ENCODE results near the gene PLA2G4E. TPM values are rescaled to one million over a fixed set of nuclear protein-coding genes. Genes with fewer than 3 reads are reported as not detected.
A peak's percentile ranks its signal among the peaks of the same experiment; 100 is the strongest.

The PLA2G4E gene
- total and polyA plus RNA-seq, 9 of the 15 experiments (the other 6 are each of a cell fraction or from before 2014, with no cell fraction given): 0.03 TPM; not detected in 8

GRCh38 chr15:41972253-41973242 lies 48.3 kb downstream of the PLA2G4E start, which contains the start of gene EHD4 (continued):
- no peak for TF ChIP-seq ZKSCAN3 (CRISPR knock-in tag; IDR thresholded peaks at IDR 0.05)
- peak in 1 of 2 experiments; percentile 74; a peak in 2 of 4 replicates for TF ChIP-seq MAZ (CRISPR knock-in tag; conservative IDR thresholded peaks at IDR 0.05 in 1 of 2, IDR thresholded peaks at IDR 0.05 in 1 of 2)
- no peak for TF ChIP-seq NUFIP1 (IDR thresholded peaks at IDR 0.05; ENCODE audit: partially characterized antibody)
- no peak for TF ChIP-seq USF2 (CRISPR knock-in tag; IDR thresholded peaks at IDR 0.05)
- TF ChIP-seq MLX (CRISPR knock-in tag; conservative IDR thresholded peaks at IDR 0.05): no peak
- TF ChIP-seq XRCC5 (IDR thresholded peaks at IDR 0.05; ENCODE audit: low read depth, low read length): no peak
- TF ChIP-seq ESRRA (IDR thresholded peaks at IDR 0.05; ENCODE audit: borderline replicate concordance, low read depth): no peak
- no peak for TF ChIP-seq ARID2 (IDR thresholded peaks at IDR 0.05)
- peak; percentile 60; the same call in 1 of the 2 replicates for TF ChIP-seq POLR2AphosphoS5 (IDR thresholded peaks at IDR 0.05; ENCODE audit: control insufficient read depth, insufficient read depth, low read depth, low read length)
- TF ChIP-seq MCM3 (IDR thresholded peaks at IDR 0.05): no peak
- 0 out of 2 replicates have a peak, but pooled peaks have one; percentile 24 for TF ChIP-seq DPF2 (IDR thresholded peaks at IDR 0.05)
- TF ChIP-seq ZNF639 (CRISPR knock-in tag; conservative IDR thresholded peaks at IDR 0.05 in 1 of 2, IDR thresholded peaks at IDR 0.05 in 1 of 2): peak in 1 of 2 experiments; percentile 63; a peak in 1 of 4 replicates
- peak; percentile 80; the same call in 1 of the 2 replicates for TF ChIP-seq SP1 (CRISPR knock-in tag; IDR thresholded peaks at IDR 0.05)
- TF ChIP-seq RBM34 (IDR thresholded peaks at IDR 0.05; ENCODE audit: borderline replicate concordance, insufficient read depth, low read length): no peak
- TF ChIP-seq, protein P1, sequence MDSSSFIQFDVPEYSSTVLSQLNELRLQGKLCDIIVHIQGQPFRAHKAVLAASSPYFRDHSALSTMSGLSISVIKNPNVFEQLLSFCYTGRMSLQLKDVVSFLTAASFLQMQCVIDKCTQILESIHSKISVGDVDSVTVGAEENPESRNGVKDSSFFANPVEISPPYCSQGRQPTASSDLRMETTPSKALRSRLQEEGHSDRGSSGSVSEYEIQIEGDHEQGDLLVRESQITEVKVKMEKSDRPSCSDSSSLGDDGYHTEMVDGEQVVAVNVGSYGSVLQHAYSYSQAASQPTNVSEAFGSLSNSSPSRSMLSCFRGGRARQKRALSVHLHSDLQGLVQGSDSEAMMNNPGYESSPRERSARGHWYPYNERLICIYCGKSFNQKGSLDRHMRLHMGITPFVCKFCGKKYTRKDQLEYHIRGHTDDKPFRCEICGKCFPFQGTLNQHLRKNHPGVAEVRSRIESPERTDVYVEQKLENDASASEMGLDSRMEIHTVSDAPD (CRISPR knock-in tag; IDR thresholded peaks at IDR 0.05): no peak
- TF ChIP-seq SREBF2 (CRISPR knock-in tag; IDR thresholded peaks at IDR 0.05): no peak
- TF ChIP-seq ZNF76 (CRISPR knock-in tag; IDR thresholded peaks at IDR 0.05; ENCODE audit: borderline replicate concordance): no peak
- peak; percentile 43; the same call in 1 of the 2 replicates for TF ChIP-seq PML (IDR thresholded peaks at IDR 0.05; ENCODE audit: low read length)
- 0 out of 2 replicates have a peak, but pooled peaks have one; percentile 57 for TF ChIP-seq JUN (IDR thresholded peaks at IDR 0.05; ENCODE audit: borderline replicate concordance, low read depth, low read length)
- TF ChIP-seq JUN (CRISPR knock-in tag; IDR thresholded peaks at IDR 0.05; ENCODE audit: borderline replicate concordance): no peak
- TF ChIP-seq, protein P2, sequence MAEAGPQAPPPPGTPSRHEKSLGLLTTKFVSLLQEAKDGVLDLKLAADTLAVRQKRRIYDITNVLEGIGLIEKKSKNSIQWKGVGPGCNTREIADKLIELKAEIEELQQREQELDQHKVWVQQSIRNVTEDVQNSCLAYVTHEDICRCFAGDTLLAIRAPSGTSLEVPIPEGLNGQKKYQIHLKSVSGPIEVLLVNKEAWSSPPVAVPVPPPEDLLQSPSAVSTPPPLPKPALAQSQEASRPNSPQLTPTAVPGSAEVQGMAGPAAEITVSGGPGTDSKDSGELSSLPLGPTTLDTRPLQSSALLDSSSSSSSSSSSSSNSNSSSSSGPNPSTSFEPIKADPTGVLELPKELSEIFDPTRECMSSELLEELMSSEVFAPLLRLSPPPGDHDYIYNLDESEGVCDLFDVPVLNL (CRISPR knock-in tag; IDR thresholded peaks at IDR 0.05; ENCODE audit: low read depth): peak; percentile 74
